Esophagus muscularis mucosa (tissue), 4 donors: ENCODE measurements around the gene MOCS1.

Experiments
- CTCF ChIP-seq, 3 experiments: fragments of 200-600 bp in 2 of 3; fragments of 450-650 bp in 1 of 3; sonication (generic) in 2 of 3; IDR thresholded peaks; one replicate each; pipeline ENCODE4 v1.5.1; 2017 to 2019; ENCODE audit warnings: antibody characterized with exemption in 3 of 3, mild to moderate bottlenecking in 2 of 3, moderate library complexity in 1 of 3
- EP300 ChIP-seq: sonication (generic); formaldehyde crosslinking; IDR thresholded peaks from one replicate; pipeline ENCODE4 v1.6.1; 2017; ENCODE audit warnings: antibody characterized with exemption
- POLR2A ChIP-seq: fragments of 450-650 bp; IDR thresholded peaks from one replicate; pipeline ENCODE4 v1.6.1; 2017; ENCODE audit warnings: antibody characterized with exemption, moderate library complexity, mild to moderate bottlenecking, low read depth
- POLR2AphosphoS5 ChIP-seq, 2 donors: sonication (generic); formaldehyde crosslinking; IDR thresholded peaks; one replicate each; pipeline ENCODE4 v1.6.1; 2017; ENCODE audit warnings: antibody characterized with exemption in 2 of 2

GRCh38 chr6:39881851-39882530 is 52.3 kb downstream of the MOCS1 start:
- no peak for TF ChIP-seq CTCF (IDR thresholded peaks at IDR 0.05)
- TF ChIP-seq POLR2A = no peak
- TF ChIP-seq EP300 = no peak
- TF ChIP-seq POLR2AphosphoS5 (IDR thresholded peaks at IDR 0.05) = no peak
